ENCODE results near the gene TAF7.

The TAF7 gene

GRCh38 chr5:141320225-141321169, at the start of gene TAF7:
Gene TAF7, minus strand, starts transcription at chr5:141320784. Its CDS starts 740 bp downstream, at chr5:141320044.
- POLR2A ChIA-PET: interaction anchor here (0.7 to 1.8 kb wide), 15 partner anchors 9 to 316 kb away, joined by 3 to 19 read pairs (median 4); partner anchors contain the start of genes DIAPH1, PCDHGA1, PCDHGA11 and PCDHGA2
- CTCF ChIA-PET: interaction anchor here (0.6 to 3.1 kb wide), 34 partner anchors 9 to 385 kb away, joined by 3 to 32 read pairs (median 4); partner anchors contain the start of genes DIAPH1, PCDHB11, PCDHB14 and PCDHB15
- Histone ChIP-seq H3K4me1 (ENCODE audit: control insufficient read depth, insufficient read depth, low read length) (no peaks in the 10 kb centered on the region), H3K36me3 (ENCODE audit: control insufficient read depth in 2 of 2, insufficient read depth in 1 of 2, low read length in 2 of 2) (peaks cover 4 to 21% of the 10 kb centered on the region in 2 experiments; a peak in 2 of 3 replicates), H3K4me3 (ENCODE audit: low read depth, low read length) (peak within 1 kb of the TSS; percentile 66), H3K9me3 (ENCODE audit: control insufficient read depth, insufficient read depth, low read depth, low read length) (peaks cover 5% of the 10 kb centered on the region; the same call in 1 of the 2 replicates), H3K27ac (ENCODE audit: extremely low read depth, low read depth, low read length) (peak within 1 kb of the TSS; percentile 61)
- peak; percentile 85 for TF ChIP-seq TRIM28 (IDR thresholded peaks at IDR 0.05; ENCODE audit: borderline replicate concordance, low read length)
- TF ChIP-seq ZNF654 (tag by site-specific recombination; IDR thresholded peaks at IDR 0.05; ENCODE audit: low read depth): peak; percentile 39
- TF ChIP-seq ZNF324 (tag by site-specific recombination; IDR thresholded peaks at IDR 0.05): peak; percentile 78
- peak; percentile 45; the same call in 1 of the 2 replicates for TF ChIP-seq ZNF677 (tag by site-specific recombination; IDR thresholded peaks at IDR 0.05)
- no peak for TF ChIP-seq ZNF768 (tag by site-specific recombination; IDR thresholded peaks at IDR 0.05)
- TF ChIP-seq ZSCAN23 (tag by site-specific recombination; IDR thresholded peaks at IDR 0.05): 0 out of 2 replicates have a peak, but pooled peaks have one; percentile 30
- TF ChIP-seq, protein P1, sequence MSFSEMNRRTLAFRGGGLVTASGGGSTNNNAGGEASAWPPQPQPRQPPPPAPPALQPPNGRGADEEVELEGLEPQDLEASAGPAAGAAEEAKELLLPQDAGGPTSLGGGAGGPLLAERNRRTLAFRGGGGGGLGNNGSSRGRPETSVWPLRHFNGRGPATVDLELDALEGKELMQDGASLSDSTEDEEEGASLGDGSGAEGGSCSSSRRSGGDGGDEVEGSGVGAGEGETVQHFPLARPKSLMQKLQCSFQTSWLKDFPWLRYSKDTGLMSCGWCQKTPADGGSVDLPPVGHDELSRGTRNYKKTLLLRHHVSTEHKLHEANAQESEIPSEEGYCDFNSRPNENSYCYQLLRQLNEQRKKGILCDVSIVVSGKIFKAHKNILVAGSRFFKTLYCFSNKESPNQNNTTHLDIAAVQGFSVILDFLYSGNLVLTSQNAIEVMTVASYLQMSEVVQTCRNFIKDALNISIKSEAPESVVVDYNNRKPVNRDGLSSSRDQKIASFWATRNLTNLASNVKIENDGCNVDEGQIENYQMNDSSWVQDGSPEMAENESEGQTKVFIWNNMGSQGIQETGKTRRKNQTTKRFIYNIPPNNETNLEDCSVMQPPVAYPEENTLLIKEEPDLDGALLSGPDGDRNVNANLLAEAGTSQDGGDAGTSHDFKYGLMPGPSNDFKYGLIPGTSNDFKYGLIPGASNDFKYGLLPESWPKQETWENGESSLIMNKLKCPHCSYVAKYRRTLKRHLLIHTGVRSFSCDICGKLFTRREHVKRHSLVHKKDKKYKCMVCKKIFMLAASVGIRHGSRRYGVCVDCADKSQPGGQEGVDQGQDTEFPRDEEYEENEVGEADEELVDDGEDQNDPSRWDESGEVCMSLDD (tag by site-specific recombination; IDR thresholded peaks at IDR 0.05): no peak
- TF ChIP-seq ZNF280D (tag by site-specific recombination; IDR thresholded peaks at IDR 0.05): no peak
- TF ChIP-seq, protein P2, sequence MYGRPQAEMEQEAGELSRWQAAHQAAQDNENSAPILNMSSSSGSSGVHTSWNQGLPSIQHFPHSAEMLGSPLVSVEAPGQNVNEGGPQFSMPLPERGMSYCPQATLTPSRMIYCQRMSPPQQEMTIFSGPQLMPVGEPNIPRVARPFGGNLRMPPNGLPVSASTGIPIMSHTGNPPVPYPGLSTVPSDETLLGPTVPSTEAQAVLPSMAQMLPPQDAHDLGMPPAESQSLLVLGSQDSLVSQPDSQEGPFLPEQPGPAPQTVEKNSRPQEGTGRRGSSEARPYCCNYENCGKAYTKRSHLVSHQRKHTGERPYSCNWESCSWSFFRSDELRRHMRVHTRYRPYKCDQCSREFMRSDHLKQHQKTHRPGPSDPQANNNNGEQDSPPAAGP (tag by site-specific recombination; IDR thresholded peaks at IDR 0.05): peak; percentile 15; the same call in 1 of the 2 replicates
- TF ChIP-seq, protein P3, sequence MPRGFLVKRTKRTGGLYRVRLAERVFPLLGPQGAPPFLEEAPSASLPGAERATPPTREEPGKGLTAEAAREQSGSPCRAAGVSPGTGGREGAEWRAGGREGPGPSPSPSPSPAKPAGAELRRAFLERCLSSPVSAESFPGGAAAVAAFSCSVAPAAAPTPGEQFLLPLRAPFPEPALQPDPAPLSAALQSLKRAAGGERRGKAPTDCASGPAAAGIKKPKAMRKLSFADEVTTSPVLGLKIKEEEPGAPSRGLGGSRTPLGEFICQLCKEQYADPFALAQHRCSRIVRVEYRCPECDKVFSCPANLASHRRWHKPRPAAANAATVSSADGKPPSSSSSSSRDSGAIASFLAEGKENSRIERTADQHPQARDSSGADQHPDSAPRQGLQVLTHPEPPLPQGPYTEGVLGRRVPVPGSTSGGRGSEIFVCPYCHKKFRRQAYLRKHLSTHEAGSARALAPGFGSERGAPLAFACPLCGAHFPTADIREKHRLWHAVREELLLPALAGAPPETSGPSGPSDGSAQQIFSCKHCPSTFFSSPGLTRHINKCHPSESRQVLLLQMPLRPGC (tag by site-specific recombination; IDR thresholded peaks at IDR 0.05): no peak
- TF ChIP-seq ZNF350 (tag by site-specific recombination; IDR thresholded peaks at IDR 0.05): no peak
- TF ChIP-seq ZNF514 (tag by site-specific recombination; IDR thresholded peaks at IDR 0.05): no peak
- peak; percentile 2; the same call in 1 of the 2 replicates for TF ChIP-seq ZBTB20 (tag by site-specific recombination; IDR thresholded peaks at IDR 0.05)
- TF ChIP-seq REPIN1 (tag by site-specific recombination; IDR thresholded peaks at IDR 0.05; ENCODE audit: low read depth): peak; percentile 18; the same call in 1 of the 2 replicates
- TF ChIP-seq, protein P4, sequence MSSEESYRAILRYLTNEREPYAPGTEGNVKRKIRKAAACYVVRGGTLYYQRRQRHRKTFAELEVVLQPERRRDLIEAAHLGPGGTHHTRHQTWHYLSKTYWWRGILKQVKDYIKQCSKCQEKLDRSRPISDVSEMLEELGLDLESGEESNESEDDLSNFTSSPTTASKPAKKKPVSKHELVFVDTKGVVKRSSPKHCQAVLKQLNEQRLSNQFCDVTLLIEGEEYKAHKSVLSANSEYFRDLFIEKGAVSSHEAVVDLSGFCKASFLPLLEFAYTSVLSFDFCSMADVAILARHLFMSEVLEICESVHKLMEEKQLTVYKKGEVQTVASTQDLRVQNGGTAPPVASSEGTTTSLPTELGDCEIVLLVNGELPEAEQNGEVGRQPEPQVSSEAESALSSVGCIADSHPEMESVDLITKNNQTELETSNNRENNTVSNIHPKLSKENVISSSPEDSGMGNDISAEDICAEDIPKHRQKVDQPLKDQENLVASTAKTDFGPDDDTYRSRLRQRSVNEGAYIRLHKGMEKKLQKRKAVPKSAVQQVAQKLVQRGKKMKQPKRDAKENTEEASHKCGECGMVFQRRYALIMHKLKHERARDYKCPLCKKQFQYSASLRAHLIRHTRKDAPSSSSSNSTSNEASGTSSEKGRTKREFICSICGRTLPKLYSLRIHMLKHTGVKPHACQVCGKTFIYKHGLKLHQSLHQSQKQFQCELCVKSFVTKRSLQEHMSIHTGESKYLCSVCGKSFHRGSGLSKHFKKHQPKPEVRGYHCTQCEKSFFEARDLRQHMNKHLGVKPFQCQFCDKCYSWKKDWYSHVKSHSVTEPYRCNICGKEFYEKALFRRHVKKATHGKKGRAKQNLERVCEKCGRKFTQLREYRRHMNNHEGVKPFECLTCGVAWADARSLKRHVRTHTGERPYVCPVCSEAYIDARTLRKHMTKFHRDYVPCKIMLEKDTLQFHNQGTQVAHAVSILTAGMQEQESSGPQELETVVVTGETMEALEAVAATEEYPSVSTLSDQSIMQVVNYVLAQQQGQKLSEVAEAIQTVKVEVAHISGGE (tag by site-specific recombination; conservative IDR thresholded peaks at IDR 0.05; ENCODE audit: low read depth): peak; percentile 68
- TF ChIP-seq ZNF510 (tag by site-specific recombination; IDR thresholded peaks at IDR 0.05; ENCODE audit: insufficient replicate concordance): peak; percentile 3
- TF ChIP-seq ZNF394 (tag by site-specific recombination; IDR thresholded peaks at IDR 0.05; ENCODE audit: borderline replicate concordance): 0 out of 2 replicates have a peak, but pooled peaks have one; percentile 25
- TF ChIP-seq YY2 (tag by site-specific recombination; IDR thresholded peaks at IDR 0.05): peak; percentile 80
- no peak for TF ChIP-seq ZNF785 (tag by site-specific recombination; IDR thresholded peaks at IDR 0.05)
- peak; percentile 61 for TF ChIP-seq ZNF629 (tag by site-specific recombination; IDR thresholded peaks at IDR 0.05)
- TF ChIP-seq, protein P5, sequence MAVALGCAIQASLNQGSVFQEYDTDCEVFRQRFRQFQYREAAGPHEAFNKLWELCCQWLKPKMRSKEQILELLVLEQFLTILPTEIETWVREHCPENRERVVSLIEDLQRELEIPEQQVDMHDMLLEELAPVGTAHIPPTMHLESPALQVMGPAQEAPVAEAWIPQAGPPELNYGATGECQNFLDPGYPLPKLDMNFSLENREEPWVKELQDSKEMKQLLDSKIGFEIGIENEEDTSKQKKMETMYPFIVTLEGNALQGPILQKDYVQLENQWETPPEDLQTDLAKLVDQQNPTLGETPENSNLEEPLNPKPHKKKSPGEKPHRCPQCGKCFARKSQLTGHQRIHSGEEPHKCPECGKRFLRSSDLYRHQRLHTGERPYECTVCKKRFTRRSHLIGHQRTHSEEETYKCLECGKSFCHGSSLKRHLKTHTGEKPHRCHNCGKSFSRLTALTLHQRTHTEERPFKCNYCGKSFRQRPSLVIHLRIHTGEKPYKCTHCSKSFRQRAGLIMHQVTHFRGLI (tag by site-specific recombination; IDR thresholded peaks at IDR 0.05): peak; percentile 30; the same call in 1 of the 2 replicates
